Pancreas (tissue), 10 donors: ENCODE results near the gene COL15A1. TPM values are rescaled to one million over a fixed set of nuclear protein-coding genes. Genes with fewer than 3 reads are reported as not detected.

Source experiments
- ATAC-seq, 4 donors: fragments of 200-7000 bp; cut with Tn5 transposase; one replicate each; pipeline versions ENCODE4 v1.8.0 to v1.9.1; 2020; ENCODE audit warnings: mild to moderate bottlenecking in 4 of 4, moderate library complexity in 4 of 4
- DNase-seq, 6 donors: peaks; one replicate each; pipeline ENCODE4 v3.0.0-alpha.2; 2020
- FAIRE-seq: peaks from 2 replicates; lab custom pipeline; 2012; peaks lifted over from hg19 to GRCh38; lab: Jason Lieb, UNC
- H3K27ac ChIP-seq, 4 donors: fragments of 200-600 bp; sonication (generic); 1 replicate in 3 of 4; 2 replicates in 1 of 4; pipeline versions ENCODE4 v1.5.0 to v1.8.0; 2020
- H3K27me3 ChIP-seq, 4 donors: fragments of 200-600 bp; one replicate each; pipeline ENCODE4 v1.8.0; 2021
- H3K36me3 ChIP-seq, 3 donors: fragments of 200-600 bp; sonication (generic) in 1 of 3; one replicate each; pipeline versions ENCODE4 v1.5.0 to v1.8.0; 2020 to 2021
- H3K4me1 ChIP-seq, 3 donors: fragments of 200-600 bp; one replicate each; pipeline ENCODE4 v1.8.0; 2021
- H3K4me3 ChIP-seq, 4 donors: fragments of 200-600 bp; sonication (generic) in 2 of 4; one replicate each; pipeline versions ENCODE4 v1.5.0 to v1.8.0; 2020 to 2021
- H3K9me3 ChIP-seq, 4 donors: fragments of 200-600 bp; one replicate each; pipeline ENCODE4 v1.8.0; 2021
- WGBS, 2 donors: extraction: QIAGEN DNeasy Blood & Tissue Kit; methylation state at CpG; one replicate each; pipeline ENCODE4 v1.1.7; 2013; 5-methylcytosine and 5-hydroxymethylcytosine counted together
- intact Hi-C, 3 donors: fragments of 100-400 bp; cut with DNase I; formaldehyde crosslinking; loops; one replicate each; pipeline versions ENCODE4 v1.11.1 to v1.14.2; 2022
- polyA plus RNA-seq, 2 donors: library from polyadenylated mRNA; stranded (reverse); fragments of 200-250 nt; gene quantifications; one replicate each; pipeline ENCODE4 v1.2.3, GENCODE V29; 2013
- total RNA-seq, 6 donors: library from RNA; stranded (reverse); fragmentation: NEBNext Ultra II Directional in 4 of 6; extraction: Animal tissue kit (Norgen Biotek cat#: 25700) in 4 of 6; gene quantifications; one replicate each; pipeline versions ENCODE4 v1.2.1 to v1.2.4, GENCODE V29; 2021 to 2023
- TF ChIP-seq, protein P1 (sequence below), 4 donors: fragments of 200-600 bp; sonication (generic) in 3 of 4; IDR thresholded peaks; one replicate each; pipeline versions ENCODE4 v1.5.0 to v1.8.0; 2021; ENCODE audit warnings: antibody characterized with exemption in 4 of 4
- donor health status: healthy with polysubstance abuse.
- donor health status: DM: no; HTN: no; CAD: no; lungs with moderate emphysema.
- donor health status: DM: no; HTN: no; CAD: no.
- donor health status: control.
- donor health status: control.
- donor health status: Bipolar disorder and iron deficiency.
- donor health status: DM: yes; HTN: yes; CAD: no.
- donor health status: DM: no; HTN: no; CAD: no.
- donor health status: DM: no; HTN: no; CAD: no.
- donor health status: DM: yes; HTN: yes; CAD: no.

COL15A1 gene
- total and polyA plus RNA-seq, 8 donors: 6.7 to 43.4 (median 10.4) TPM

DNA sequence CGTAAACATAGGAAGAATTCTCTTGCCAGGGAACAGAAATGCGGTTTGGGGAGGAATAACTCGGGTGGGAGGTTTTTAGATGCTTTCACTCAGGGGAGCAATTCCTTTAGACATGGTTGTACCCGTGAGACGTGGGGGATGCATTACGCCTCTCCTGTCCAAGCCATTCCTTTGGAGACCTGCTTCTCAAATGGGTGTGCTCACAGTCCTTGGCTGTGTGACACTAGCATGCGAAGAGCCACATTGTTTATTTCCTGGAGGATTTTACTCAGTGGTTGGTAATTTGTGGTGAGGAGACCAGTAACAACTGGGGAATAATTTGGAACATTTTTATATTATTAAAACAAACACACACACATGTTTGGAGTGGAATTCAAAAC, 18.5 kb downstream of the COL15A1 start:
- TF ChIP-seq, protein P1, sequence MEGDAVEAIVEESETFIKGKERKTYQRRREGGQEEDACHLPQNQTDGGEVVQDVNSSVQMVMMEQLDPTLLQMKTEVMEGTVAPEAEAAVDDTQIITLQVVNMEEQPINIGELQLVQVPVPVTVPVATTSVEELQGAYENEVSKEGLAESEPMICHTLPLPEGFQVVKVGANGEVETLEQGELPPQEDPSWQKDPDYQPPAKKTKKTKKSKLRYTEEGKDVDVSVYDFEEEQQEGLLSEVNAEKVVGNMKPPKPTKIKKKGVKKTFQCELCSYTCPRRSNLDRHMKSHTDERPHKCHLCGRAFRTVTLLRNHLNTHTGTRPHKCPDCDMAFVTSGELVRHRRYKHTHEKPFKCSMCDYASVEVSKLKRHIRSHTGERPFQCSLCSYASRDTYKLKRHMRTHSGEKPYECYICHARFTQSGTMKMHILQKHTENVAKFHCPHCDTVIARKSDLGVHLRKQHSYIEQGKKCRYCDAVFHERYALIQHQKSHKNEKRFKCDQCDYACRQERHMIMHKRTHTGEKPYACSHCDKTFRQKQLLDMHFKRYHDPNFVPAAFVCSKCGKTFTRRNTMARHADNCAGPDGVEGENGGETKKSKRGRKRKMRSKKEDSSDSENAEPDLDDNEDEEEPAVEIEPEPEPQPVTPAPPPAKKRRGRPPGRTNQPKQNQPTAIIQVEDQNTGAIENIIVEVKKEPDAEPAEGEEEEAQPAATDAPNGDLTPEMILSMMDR (IDR thresholded peaks at IDR 0.05): no peak
- intact Hi-C loops: no loop called here

DNA sequence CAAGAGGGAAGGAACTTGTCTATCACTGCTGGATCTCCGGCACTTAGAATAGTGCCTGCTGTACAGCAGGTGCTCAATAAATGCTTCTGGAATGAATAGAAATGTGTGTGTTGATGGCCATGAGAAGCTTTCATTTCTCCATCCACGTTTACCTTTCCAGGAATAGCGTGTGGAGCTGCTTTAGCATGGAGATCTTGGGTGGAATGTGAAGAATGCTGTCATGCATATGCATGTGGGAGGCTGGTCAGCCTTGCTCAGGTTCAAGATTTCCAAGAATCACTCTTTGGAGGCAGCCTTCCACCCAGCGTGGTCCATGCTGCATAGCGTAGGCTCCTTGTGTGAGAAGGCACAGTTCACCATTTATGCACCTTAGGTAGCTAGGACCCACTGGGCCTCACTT, 19.2 kb downstream of the COL15A1 start:
- ATAC-seq (peak in 1 of 4 donors; percentile 14), FAIRE-seq (no peak), DNase-seq (no peak)
- intact Hi-C loops: no loop called here
- Histone ChIP-seq H3K27ac (no peak overlapping the region), H3K4me3 (no peak overlapping the region), H3K4me1 (peaks cover 0 to 3% (median 0%) of the 10 kb centered on the region in 3 donors), H3K36me3 (no peaks in the 10 kb centered on the region), H3K27me3 (no peaks in the 10 kb centered on the region), H3K9me3 (no peaks in the 10 kb centered on the region)
- WGBS, 2 donors: 72 to 74% methylated on average over 5 of the region's 5 CpGs
- TF ChIP-seq, protein P1 (IDR thresholded peaks at IDR 0.05): no peak

More for the DNA sequence above, 18.5 kb downstream of the COL15A1 start:
- Histone ChIP-seq H3K9me3 (no peaks in the 10 kb centered on the region), H3K4me1 (peaks cover 0 to 3% (median 0%) of the 10 kb centered on the region in 3 donors), H3K27me3 (no peaks in the 10 kb centered on the region), H3K4me3 (no peak overlapping the region), H3K27ac (no peak overlapping the region), H3K36me3 (no peaks in the 10 kb centered on the region)
- WGBS, 2 donors: 80 to 83% methylated on average over 7 of the region's 7 CpGs
- FAIRE-seq (no peak), ATAC-seq (no peak), DNase-seq (no peak)

DNA sequence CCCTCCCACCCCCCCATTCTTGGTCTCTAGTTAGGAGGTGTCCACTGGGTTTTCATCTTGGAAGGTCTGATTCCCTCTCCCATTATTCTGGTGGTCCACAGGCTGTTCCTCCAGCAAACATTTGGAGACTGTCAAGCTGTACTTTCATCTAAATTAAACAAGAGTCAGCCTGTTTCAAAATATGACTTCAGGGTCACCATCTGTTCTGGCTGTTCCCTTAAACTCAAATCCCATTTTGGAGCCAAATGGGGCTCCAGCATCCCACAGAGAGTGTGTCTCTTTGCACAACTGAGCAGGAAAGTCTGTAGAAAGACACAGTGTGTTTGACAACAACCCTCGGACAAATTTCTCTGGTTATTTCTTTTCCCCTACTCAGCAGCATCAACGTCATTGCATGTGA, 20.5 kb downstream of the COL15A1 start:
- TF ChIP-seq, protein P1 (IDR thresholded peaks at IDR 0.05): no peak
- no peaks in the 10 kb centered on the region for H3K9me3 ChIP-seq
- 81 to 85% methylated on average over 2 of the region's 2 CpGs for WGBS, 2 donors
- H3K36me3 ChIP-seq: no peaks in the 10 kb centered on the region
- FAIRE-seq: no peak
- H3K27ac ChIP-seq: no peak overlapping the region
- no peak overlapping the region for H3K4me3 ChIP-seq
- DNase-seq: no peak
- intact Hi-C loops: no loop called here
- peaks cover 0 to 3% (median 0%) of the 10 kb centered on the region in 3 donors for H3K4me1 ChIP-seq
- H3K27me3 ChIP-seq: no peaks in the 10 kb centered on the region
- ATAC-seq: no peak

DNA sequence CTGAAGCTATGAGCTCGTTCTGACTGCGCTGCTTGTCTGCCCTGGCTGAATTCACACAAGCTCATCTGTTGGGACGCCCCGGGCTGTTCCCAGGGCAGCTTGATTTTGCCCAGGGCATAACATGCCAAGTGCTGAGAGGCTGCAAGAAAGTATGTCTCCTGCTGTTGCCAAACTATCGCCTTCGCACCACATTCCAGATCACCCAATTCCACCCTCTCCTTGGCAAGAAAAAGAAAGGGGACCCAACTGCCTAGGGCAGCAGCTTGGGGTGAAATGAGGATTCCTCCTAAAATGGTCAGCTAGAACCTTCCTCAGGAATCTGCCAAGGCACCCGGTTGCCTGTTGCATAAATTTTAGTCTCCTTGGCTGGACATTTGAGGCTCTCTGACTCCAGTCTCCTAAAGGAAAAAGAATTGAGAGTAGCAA, 21.2 kb downstream of the COL15A1 start:
- H3K27ac ChIP-seq: no peak overlapping the region
- ATAC-seq (no peak), FAIRE-seq (no peak), DNase-seq (no peak)
- no peaks in the 10 kb centered on the region for H3K27me3 ChIP-seq
- TF ChIP-seq, protein P1 (IDR thresholded peaks at IDR 0.05): no peak
- H3K4me3 ChIP-seq: no peak overlapping the region
- peaks cover 0 to 3% (median 0%) of the 10 kb centered on the region in 3 donors for H3K4me1 ChIP-seq
- intact Hi-C loops: no loop called here
- H3K9me3 ChIP-seq: no peaks in the 10 kb centered on the region
- 92 to 94% methylated on average over 7 of the region's 7 CpGs for WGBS, 2 donors
- H3K36me3 ChIP-seq: no peaks in the 10 kb centered on the region

DNA sequence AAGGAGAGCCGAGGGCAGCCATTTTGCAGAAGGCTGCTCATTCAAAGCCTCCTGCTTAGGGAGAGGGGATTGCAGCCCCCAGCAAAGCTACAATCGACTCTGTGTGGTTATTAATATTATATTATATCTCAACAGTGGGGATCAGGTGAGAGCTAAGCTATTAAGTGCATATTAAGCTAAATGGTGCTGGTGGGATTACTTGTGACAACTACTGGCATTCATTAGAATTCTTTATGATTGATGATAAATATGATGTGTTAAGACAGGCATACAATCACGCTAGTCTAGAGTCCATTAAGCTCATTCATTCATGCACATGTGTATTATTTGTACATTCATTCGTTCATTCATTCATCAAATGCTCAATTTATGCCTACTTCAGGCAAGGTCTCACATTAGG, 23.0 kb downstream of the COL15A1 start:
- no peak overlapping the region for H3K4me3 ChIP-seq
- 76 to 80% methylated on average over 4 of the region's 4 CpGs for WGBS, 2 donors
- intact Hi-C loops: no loop called here
- no peaks in the 10 kb centered on the region for H3K9me3 ChIP-seq
- ATAC-seq (no peak), DNase-seq (no peak), FAIRE-seq (no peak)
- no peaks in the 10 kb centered on the region for H3K36me3 ChIP-seq
- H3K27ac ChIP-seq: no peak overlapping the region
- TF ChIP-seq, protein P1 (IDR thresholded peaks at IDR 0.05): no peak
- H3K4me1 ChIP-seq: no peaks in the 10 kb centered on the region
- no peaks in the 10 kb centered on the region for H3K27me3 ChIP-seq
